ENCODE data around the gene ABL1.

Gene ABL1

GRCh38 chr9:130920762-130921299 lies 85.8 kb downstream of the ABL1 start:
- DNase-seq: no peak

- no peak for DNase-seq
These were observed 86.4 kb downstream of the ABL1 start for GRCh38 chr9:130921300-130921988.

GRCh38 chr9:130921989-130922892 lies 87.2 kb downstream of the ABL1 start:
- DNase-seq: no peak

GRCh38 chr9:130922893-130923610 lies 88.0 kb downstream of the ABL1 start:
- DNase-seq: no peak

- no peak for DNase-seq
These were observed 88.8 kb downstream of the ABL1 start for GRCh38 chr9:130923611-130924447.

- DNase-seq: no peak
These were observed 89.4 kb downstream of the ABL1 start for GRCh38 chr9:130924448-130924788.

GRCh38 chr9:130925050-130925678 lies 90.1 kb downstream of the ABL1 start:
- no peak for DNase-seq

- DNase-seq: no peak
These were observed 92.3 kb downstream of the ABL1 start for GRCh38 chr9:130927338-130927737.

- no peak for DNase-seq
These were observed 93.2 kb downstream of the ABL1 start for GRCh38 chr9:130927995-130928900.

GRCh38 chr9:130929571-130930038 lies 94.6 kb downstream of the ABL1 start:
- no peak for DNase-seq

GRCh38 chr9:130930132-130930803 lies 95.2 kb downstream of the ABL1 start:
- no peak for DNase-seq

- no peak for DNase-seq
These were observed 95.8 kb downstream of the ABL1 start for GRCh38 chr9:130930804-130931349.

GRCh38 chr9:130931508-130932254 lies 96.6 kb downstream of the ABL1 start:
- no peak for DNase-seq

- no peak for DNase-seq
These were observed 97.4 kb downstream of the ABL1 start for GRCh38 chr9:130932255-130933079.

GRCh38 chr9:130933114-130934046 lies 98.3 kb downstream of the ABL1 start:
- DNase-seq: no peak

GRCh38 chr9:130934246-130934645 lies 99.2 kb downstream of the ABL1 start:
- no peak for DNase-seq
